NCI-H2227 treated with DMSO at 0.1 percent for 48 hours (cell line): ENCODE results near the gene FBXO4.
A peak's percentile ranks its signal among the peaks of the same experiment; 100 is the strongest.
"Not testable (repeated sequence)": the region's sequence is repeated elsewhere in the genome, so short reads cannot be mapped to it uniquely, and the experiment has no call there.

Source experiments
- DNase-seq: peaks from one replicate; lab custom pipeline; 2025; lab: John Stamatoyannopoulos, UW

The FBXO4 gene

GRCh38 chr5:41921874-41922273, 3.2 kb upstream of the FBXO4 start:
- DNase-seq = no peak

GRCh38 chr5:41924526-41924871, 582 bp upstream of the FBXO4 start:
- peak; percentile 74 for DNase-seq

- peak; percentile 76 for DNase-seq
Measured at GRCh38 chr5:41925555-41925951, 472 bp downstream of the FBXO4 start.

DNA sequence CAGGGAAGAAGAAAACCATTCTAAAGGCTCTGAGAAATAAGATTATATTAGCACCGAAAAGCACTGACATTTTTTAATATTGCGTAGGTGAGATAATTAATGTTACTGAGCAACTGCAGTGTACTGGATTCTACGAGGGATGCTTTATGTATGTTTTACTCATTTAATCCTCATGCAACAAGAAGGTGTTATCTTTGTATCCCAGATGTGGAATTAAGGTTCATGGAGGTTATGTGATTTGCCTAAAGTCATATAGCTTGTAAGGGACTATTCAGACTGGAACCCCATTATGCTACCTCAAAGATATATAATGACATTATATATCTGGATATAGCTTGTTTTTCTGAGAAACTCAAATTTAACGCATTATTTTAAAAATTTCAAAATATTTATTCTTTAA, 2.5 kb downstream of the FBXO4 start:
- no peak for DNase-seq

DNA sequence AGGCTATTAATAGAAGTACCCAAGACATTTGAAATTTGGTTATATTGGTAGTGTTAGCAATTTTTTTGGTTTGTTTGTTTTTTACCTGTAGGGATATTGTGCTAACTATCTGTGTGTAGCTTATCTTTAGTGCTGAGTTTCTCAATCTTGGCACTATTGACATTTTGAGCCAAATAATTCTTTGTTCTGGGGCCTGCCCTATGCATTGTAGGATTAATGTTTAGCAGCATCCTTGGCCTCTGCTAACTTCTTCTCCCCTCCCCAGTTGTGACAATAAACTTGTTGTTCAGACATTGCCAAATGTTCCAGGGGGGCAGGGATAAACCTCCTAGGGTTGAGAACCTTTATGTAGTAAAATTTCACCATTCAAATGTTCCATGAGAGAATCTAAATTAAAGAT, 4.0 kb downstream of the FBXO4 start:
- DNase-seq = no peak

DNA sequence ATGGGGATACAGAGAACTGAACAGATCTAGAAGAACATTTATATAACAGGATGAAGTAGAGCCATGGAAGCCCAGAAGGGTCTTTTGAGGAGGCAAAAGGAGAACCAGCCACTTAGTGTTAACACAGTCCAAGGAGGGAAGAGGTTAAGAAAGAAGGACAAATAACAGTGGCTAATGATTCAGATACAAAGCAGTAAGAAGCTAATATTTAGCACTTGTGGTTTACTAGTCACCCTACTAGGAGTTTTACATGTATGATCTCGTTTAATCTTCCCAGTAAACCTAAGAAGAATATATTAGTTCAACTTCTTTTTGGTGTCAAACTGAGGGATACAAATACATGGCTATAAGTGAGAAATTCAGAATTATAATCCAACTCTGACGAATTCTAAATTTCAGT, 7.7 kb downstream of the FBXO4 start:
- no peak for DNase-seq

- no peak for DNase-seq
Measured at GRCh38 chr5:41935544-41935943, 10.5 kb downstream of the FBXO4 start.

DNA sequence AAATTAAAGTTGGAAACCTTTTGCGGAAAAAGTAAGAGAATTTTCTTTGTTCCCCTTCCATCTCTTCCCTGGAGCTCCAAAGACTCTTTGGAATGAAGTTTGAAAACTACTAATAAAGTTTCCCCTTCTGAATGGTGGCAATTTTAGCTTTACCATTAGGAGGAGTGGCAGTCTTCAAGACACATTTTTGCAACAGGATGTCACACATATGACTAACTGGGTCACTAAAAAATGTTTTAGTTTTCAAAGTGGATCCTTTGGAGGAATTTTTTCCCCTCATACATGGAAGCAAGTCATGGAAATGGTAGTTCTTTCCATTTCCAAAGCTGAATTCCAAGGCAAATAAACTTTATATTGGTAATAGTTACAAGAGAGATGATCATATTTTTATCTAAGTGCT, 15.6 kb downstream of the FBXO4 start:
- no peak for DNase-seq

DNA sequence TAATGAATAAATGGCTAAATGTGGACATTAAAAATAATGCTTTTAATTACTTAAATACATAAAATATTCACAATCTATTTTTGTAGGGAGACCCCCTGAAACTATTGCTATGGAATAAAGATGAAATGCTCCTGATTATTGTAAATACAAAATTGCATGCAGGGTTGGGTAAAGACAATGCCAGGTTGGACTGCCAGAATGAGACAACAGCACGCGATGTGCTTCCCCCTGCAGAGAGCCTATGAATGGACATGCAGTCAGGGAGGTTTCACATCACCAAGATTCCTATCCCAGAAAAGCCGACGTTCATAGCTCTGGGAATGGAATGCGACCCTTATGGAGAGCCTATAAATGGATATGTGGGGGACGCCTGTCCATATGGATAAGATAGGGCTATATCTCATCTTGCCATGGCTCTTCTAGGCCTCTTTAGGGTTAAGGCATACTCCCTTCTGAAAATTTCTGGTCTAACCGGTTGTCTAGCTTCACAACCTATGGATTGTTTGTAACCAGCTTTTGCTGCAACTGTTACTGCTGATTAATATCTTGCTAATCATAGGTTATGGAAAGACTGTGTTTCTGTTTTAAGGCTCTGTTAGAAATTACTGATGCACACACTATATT, 20.4 kb downstream of the FBXO4 start:
- not testable (repeated sequence) for DNase-seq

- DNase-seq = no peak
Measured at GRCh38 chr5:41951224-41951623, 26.1 kb downstream of the FBXO4 start.

DNA sequence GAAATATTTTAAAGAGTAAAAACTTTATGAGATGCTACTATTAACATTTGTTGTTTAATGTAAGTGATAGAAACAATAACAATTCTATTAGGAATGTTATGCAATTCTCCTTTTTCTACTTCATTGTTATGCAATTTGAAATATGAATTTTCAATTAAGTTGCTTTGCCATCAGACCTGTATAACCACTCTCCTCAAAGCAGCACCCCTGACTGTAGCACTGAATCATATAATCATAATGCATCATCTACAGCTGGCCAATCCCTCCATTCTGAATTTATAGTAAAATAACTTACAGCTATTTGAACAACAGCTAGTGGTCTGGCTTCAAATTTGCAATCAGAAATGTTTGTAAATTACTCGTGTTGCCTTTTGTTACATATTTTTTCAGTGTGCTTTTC, 29.2 kb downstream of the FBXO4 start:
- no peak for DNase-seq

GRCh38 chr5:41955432-41956024, 30.4 kb downstream of the FBXO4 start:
- DNase-seq = no peak

DNA sequence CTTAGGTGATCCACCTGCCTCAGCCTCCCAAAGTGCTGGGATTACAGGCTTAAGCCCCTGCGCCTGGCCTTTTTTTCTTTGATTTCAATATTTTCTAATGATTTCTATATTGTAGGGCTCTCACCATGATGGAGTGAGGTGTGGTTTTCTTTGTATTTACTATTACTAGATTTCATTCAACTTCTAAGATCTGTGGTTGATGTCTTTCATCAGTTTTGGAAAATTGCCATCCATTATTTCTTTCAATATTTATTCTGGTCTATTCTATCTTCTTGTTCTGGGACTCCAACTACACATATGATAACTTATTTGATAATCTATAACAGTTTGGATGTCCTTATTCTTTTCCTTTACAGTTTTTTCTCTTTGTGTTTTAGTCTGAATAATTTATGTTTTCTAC, 31.9 kb downstream of the FBXO4 start:
- DNase-seq = no peak

- no peak for DNase-seq
Measured at GRCh38 chr5:41960481-41960880, 35.4 kb downstream of the FBXO4 start.

GRCh38 chr5:41961736-41962135, 36.7 kb downstream of the FBXO4 start:
- no peak for DNase-seq

DNA sequence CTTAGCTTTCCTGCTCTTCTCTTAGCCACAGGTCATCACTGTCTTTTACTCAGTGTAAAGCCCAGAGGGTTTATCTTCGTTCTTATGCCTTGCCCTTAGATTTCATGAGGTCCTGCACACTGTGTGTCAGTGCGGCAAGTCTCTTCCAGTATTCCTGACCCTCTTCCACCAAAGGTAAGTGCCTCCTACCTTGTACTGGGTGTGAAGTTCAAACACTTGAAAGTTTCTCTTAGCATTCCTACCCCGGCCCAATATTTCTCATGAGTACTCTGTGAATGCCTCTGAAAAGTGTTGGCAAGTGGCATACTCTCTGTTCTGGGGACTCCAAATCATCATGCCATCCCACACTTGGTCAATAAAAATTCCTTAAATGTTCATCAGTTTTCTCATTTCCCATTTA, 37.4 kb downstream of the FBXO4 start:
- DNase-seq = no peak

GRCh38 chr5:41966401-41967105, 41.5 kb downstream of the FBXO4 start:
- DNase-seq = no peak

DNA sequence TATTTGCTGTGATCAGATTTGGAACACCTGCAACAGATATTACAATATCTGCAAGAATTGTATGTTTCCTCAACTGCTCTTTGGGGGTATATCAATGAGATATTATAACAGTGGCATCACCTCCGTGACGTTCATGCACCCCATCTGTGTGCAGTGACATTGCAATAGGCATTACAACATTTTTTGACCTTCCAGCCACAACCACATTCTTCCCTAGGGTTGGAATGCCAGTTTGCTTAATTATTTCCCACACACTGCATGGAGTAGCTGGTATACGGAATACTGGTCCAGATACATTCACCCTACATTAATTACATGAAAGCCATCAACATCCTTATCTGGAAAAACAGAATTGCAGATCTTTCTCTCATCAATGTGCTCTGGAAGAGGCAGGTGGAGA, 42.3 kb downstream of the FBXO4 start:
- no peak for DNase-seq

DNA sequence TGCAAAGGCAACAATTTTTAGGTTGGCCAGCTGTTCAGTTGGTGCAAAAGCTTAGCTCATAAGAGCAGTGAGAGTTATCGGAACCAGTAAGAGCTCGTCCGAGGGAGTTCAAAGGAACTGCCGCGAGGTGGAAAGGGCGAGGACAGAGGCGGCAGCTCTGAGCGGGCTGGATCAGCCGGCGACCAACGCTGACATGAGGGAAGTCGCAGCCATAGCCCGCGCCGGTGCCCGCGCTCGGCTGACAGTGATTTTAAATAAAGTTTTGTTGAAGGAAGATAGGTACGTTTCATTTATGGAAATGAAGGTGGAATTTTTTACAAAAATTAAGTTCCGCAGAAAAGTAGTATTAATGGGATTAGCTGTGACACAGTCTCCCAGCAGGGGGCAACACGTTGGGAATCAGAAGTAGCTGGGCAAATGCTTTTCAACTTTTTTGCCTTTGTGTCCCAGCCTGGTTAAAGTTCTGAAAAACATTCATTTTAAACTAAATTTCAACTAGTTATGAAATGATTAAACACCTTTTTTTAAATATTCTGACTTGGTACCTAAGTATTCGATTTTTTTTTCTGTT, 43.2 kb downstream of the FBXO4 start:
- no peak for DNase-seq

GRCh38 chr5:41973087-41973486, 48.0 kb downstream of the FBXO4 start:
- DNase-seq = no peak

DNA sequence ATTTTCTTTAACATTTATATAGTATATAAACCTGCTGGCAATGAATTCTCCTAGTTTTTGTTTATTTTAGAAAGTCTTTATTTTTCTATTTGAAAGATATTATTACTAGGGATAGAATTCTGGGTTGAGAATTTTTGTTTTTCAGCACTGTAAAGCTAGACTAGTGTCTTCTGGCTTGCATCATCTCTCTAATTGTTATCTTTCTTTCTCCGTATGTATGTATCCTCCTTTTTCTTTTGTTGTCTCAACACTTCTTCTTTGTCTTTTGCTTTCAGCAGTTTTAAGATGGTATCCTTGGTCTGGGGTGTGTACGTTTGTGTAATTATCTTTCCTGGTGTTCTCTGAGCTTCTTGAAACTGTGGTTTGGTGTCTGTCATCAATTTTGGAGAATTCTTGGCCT, 48.8 kb downstream of the FBXO4 start:
- DNase-seq = no peak

DNA sequence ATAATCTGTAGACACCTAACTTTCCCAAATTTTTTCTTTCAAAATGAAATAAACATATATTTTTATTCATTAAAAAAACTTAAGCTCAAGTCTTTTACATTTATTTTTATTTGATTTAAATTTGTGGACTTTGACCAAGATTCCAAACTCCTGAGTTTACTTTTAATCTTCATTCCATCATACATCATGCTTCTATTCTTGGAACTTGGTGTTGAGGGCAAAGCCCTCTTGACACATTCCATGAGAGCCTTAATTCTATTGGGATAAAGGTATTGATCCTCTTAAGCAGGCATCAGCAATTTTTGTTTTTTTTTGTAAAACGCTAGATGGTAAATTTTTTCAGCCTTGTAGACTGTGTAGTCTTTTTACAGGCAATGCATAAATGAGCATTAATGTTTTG, 53.6 kb downstream of the FBXO4 start:
- no peak for DNase-seq

DNA sequence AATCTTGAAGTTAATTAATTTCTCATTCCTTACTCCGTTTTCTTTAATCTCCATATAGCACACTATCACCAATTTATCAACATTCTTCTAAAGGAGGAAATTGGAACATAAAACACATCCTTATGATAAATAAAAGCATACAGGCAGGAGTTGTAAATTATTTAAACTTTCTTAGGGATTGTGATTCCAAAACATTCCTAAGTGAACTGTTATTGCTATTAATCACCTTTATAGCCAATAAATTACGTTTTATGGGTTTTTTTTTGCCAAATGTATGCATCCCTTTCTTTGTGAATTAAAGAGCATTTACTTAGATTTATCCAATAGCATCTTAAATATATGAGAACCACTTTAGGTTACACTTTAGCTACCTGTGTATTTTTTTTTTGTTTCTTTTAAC, 55.3 kb downstream of the FBXO4 start:
- no peak for DNase-seq
